GM19463 (cell line): ENCODE results near the gene PHF2.

ENCODE experiments used
- ATAC-seq: cut with Tn5 transposase; IDR thresholded peaks from one replicate; pipeline ENCODE4 v1.9.1; 2021; ENCODE audit warnings: mild to moderate bottlenecking, moderate library complexity; ENCODE audit not compliant: unreplicated experiment

Gene PHF2

GRCh38 chr9:93585695-93586094 lies 9.3 kb downstream of the PHF2 start:
- ATAC-seq, result no peak

- ATAC-seq, result no peak
Observed at GRCh38 chr9:93586290-93587057, 10.1 kb downstream of the PHF2 start.

GRCh38 chr9:93587284-93587650 lies 10.9 kb downstream of the PHF2 start:
- no peak for ATAC-seq

- ATAC-seq, result no peak
Observed at GRCh38 chr9:93587651-93588347, 11.4 kb downstream of the PHF2 start.

GRCh38 chr9:93588641-93589609 lies 12.5 kb downstream of the PHF2 start:
- no peak for ATAC-seq

- no peak for ATAC-seq
Observed at GRCh38 chr9:93589688-93590087, 13.3 kb downstream of the PHF2 start.

GRCh38 chr9:93590609-93591234 lies 14.3 kb downstream of the PHF2 start:
- ATAC-seq, result no peak

GRCh38 chr9:93591301-93592007 lies 15.1 kb downstream of the PHF2 start:
- ATAC-seq, result no peak

GRCh38 chr9:93592008-93592642 lies 15.7 kb downstream of the PHF2 start:
- no peak for ATAC-seq

GRCh38 chr9:93592643-93593021 lies 16.2 kb downstream of the PHF2 start:
- ATAC-seq, result no peak

GRCh38 chr9:93593144-93593658 lies 16.8 kb downstream of the PHF2 start:
- ATAC-seq, result no peak

GRCh38 chr9:93594041-93594756 lies 17.8 kb downstream of the PHF2 start:
- no peak for ATAC-seq

GRCh38 chr9:93595461-93595860 lies 19.1 kb downstream of the PHF2 start:
- ATAC-seq, result no peak

GRCh38 chr9:93595861-93596365 lies 19.5 kb downstream of the PHF2 start:
- ATAC-seq, result no peak

GRCh38 chr9:93596399-93596798 lies 20.0 kb downstream of the PHF2 start:
- ATAC-seq, result no peak

GRCh38 chr9:93597142-93597706 lies 20.8 kb downstream of the PHF2 start:
- no peak for ATAC-seq

- no peak for ATAC-seq
Observed at GRCh38 chr9:93597871-93598646, 21.7 kb downstream of the PHF2 start.
